Ishikawa (cell line): ENCODE data around the gene THADA.

ENCODE experiments used
- CEBPB ChIP-seq: IDR thresholded peaks from 2 replicates; pipeline ENCODE4 v1.6.1; 2012
- EP300 ChIP-seq: IDR thresholded peaks from 2 replicates; pipeline ENCODE4 v1.6.1; 2012; ENCODE audit warnings: borderline replicate concordance
- TF ChIP-seq, protein P1 (sequence below): IDR thresholded peaks from 2 replicates; pipeline ENCODE4 v1.6.1; 2012
- TF ChIP-seq, protein P2 (sequence below): IDR thresholded peaks from 2 replicates; pipeline ENCODE4 v1.6.1; 2012; ENCODE audit warnings: low read depth, mild to moderate bottlenecking

GRCh38 chr2:43435746-43436145 is 160.1 kb downstream of the THADA start:
- no peak for TF ChIP-seq CEBPB
- TF ChIP-seq, protein P1, sequence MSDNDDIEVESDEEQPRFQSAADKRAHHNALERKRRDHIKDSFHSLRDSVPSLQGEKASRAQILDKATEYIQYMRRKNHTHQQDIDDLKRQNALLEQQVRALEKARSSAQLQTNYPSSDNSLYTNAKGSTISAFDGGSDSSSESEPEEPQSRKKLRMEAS = no peak
- TF ChIP-seq, protein P2, sequence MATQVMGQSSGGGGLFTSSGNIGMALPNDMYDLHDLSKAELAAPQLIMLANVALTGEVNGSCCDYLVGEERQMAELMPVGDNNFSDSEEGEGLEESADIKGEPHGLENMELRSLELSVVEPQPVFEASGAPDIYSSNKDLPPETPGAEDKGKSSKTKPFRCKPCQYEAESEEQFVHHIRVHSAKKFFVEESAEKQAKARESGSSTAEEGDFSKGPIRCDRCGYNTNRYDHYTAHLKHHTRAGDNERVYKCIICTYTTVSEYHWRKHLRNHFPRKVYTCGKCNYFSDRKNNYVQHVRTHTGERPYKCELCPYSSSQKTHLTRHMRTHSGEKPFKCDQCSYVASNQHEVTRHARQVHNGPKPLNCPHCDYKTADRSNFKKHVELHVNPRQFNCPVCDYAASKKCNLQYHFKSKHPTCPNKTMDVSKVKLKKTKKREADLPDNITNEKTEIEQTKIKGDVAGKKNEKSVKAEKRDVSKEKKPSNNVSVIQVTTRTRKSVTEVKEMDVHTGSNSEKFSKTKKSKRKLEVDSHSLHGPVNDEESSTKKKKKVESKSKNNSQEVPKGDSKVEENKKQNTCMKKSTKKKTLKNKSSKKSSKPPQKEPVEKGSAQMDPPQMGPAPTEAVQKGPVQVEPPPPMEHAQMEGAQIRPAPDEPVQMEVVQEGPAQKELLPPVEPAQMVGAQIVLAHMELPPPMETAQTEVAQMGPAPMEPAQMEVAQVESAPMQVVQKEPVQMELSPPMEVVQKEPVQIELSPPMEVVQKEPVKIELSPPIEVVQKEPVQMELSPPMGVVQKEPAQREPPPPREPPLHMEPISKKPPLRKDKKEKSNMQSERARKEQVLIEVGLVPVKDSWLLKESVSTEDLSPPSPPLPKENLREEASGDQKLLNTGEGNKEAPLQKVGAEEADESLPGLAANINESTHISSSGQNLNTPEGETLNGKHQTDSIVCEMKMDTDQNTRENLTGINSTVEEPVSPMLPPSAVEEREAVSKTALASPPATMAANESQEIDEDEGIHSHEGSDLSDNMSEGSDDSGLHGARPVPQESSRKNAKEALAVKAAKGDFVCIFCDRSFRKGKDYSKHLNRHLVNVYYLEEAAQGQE = no peak
- no peak for TF ChIP-seq EP300
